ENCODE measurements around the gene CCKAR.

DNA sequence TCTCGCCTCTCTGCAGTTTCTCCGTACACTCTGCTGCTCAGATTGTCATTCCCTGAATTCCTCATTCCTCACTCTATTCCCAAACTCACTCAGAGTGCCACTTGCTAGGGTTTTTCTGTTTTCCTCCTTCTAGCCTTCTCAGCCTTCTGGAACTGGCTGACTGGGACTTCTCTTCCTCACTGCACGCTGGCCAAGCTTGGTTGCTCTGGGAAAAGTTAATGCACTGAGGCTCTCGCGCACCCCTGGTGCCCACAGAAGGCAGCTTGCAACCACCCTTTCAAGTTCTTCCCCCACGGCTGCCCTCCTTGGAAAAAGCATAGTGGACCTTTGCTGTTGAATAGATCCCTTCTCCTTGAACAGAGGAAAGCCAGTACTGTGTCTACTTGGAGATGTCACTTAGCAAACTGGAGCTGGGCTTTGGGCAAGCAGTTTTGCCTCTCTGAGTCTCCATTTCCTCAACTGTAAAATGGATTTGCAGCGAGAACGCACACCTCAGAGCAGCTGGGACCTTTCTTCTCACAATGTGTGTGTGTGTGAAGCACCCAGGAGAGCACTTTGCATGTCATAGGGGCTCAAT is 6.0 kb upstream of the CCKAR start:
- no peak for TF ChIP-seq JUN (CRISPR knock-in tag; IDR thresholded peaks at IDR 0.05)
- TF ChIP-seq, protein P1, sequence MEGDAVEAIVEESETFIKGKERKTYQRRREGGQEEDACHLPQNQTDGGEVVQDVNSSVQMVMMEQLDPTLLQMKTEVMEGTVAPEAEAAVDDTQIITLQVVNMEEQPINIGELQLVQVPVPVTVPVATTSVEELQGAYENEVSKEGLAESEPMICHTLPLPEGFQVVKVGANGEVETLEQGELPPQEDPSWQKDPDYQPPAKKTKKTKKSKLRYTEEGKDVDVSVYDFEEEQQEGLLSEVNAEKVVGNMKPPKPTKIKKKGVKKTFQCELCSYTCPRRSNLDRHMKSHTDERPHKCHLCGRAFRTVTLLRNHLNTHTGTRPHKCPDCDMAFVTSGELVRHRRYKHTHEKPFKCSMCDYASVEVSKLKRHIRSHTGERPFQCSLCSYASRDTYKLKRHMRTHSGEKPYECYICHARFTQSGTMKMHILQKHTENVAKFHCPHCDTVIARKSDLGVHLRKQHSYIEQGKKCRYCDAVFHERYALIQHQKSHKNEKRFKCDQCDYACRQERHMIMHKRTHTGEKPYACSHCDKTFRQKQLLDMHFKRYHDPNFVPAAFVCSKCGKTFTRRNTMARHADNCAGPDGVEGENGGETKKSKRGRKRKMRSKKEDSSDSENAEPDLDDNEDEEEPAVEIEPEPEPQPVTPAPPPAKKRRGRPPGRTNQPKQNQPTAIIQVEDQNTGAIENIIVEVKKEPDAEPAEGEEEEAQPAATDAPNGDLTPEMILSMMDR (IDR thresholded peaks at IDR 0.05), result no peak
- TF ChIP-seq FOXK1 (CRISPR knock-in tag; IDR thresholded peaks at IDR 0.05), result no peak
- TF ChIP-seq ZNF121 (CRISPR knock-in tag; IDR thresholded peaks at IDR 0.05), result no peak
- TF ChIP-seq, protein P2, sequence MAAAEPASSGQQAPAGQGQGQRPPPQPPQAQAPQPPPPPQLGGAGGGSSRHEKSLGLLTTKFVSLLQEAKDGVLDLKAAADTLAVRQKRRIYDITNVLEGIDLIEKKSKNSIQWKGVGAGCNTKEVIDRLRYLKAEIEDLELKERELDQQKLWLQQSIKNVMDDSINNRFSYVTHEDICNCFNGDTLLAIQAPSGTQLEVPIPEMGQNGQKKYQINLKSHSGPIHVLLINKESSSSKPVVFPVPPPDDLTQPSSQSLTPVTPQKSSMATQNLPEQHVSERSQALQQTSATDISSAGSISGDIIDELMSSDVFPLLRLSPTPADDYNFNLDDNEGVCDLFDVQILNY (CRISPR knock-in tag; IDR thresholded peaks at IDR 0.05), result no peak
- TF ChIP-seq FOXJ3 (CRISPR knock-in tag; IDR thresholded peaks at IDR 0.05; ENCODE audit: borderline replicate concordance), result no peak
- no peak for TF ChIP-seq CREB1 (CRISPR knock-in tag; IDR thresholded peaks at IDR 0.05)
- TF ChIP-seq, protein P3, sequence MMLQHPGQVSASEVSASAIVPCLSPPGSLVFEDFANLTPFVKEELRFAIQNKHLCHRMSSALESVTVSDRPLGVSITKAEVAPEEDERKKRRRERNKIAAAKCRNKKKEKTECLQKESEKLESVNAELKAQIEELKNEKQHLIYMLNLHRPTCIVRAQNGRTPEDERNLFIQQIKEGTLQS (CRISPR knock-in tag; conservative IDR thresholded peaks at IDR 0.05), result no peak
- TF ChIP-seq SMAD3 (CRISPR knock-in tag; IDR thresholded peaks at IDR 0.05; ENCODE audit: borderline replicate concordance), result no peak
- TF ChIP-seq, protein P4, sequence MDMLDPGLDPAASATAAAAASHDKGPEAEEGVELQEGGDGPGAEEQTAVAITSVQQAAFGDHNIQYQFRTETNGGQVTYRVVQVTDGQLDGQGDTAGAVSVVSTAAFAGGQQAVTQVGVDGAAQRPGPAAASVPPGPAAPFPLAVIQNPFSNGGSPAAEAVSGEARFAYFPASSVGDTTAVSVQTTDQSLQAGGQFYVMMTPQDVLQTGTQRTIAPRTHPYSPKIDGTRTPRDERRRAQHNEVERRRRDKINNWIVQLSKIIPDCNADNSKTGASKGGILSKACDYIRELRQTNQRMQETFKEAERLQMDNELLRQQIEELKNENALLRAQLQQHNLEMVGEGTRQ (CRISPR knock-in tag; IDR thresholded peaks at IDR 0.05), result no peak
